AG04449 (cell line): Measurements from ENCODE around the gene LIMS1.
"Not testable (repeated sequence)": the region's sequence is repeated elsewhere in the genome, so short reads cannot be mapped to it uniquely, and the experiment has no call there.

Source experiments
- CTCF ChIA-PET: fragments of 350-600 bp; formaldehyde crosslinking; extraction: SDS; loops from one replicate; lab custom pipeline; 2021; ENCODE audit warnings: antibody characterized with exemption; lab: Yijun Ruan, JAX
- POLR2A ChIA-PET: fragments of 400-600, 350-600 bp; formaldehyde crosslinking; extraction: SDS; loops from one replicate; lab custom pipeline; 2020; ENCODE audit warnings: antibody characterized with exemption, inconsistent platforms; lab: Yijun Ruan, JAX
- DNase-seq: peaks from one replicate; pipeline ENCODE4 v3.0.0-alpha.2; 2010; ENCODE audit warnings: low read depth, low spot score
- H3K4me3 ChIP-seq: 2 replicates; pipeline ENCODE4 v1.5.1; 2011; ENCODE audit warnings: low read depth, mild to moderate bottlenecking, control low read depth, low read length

LIMS1 gene

DNA sequence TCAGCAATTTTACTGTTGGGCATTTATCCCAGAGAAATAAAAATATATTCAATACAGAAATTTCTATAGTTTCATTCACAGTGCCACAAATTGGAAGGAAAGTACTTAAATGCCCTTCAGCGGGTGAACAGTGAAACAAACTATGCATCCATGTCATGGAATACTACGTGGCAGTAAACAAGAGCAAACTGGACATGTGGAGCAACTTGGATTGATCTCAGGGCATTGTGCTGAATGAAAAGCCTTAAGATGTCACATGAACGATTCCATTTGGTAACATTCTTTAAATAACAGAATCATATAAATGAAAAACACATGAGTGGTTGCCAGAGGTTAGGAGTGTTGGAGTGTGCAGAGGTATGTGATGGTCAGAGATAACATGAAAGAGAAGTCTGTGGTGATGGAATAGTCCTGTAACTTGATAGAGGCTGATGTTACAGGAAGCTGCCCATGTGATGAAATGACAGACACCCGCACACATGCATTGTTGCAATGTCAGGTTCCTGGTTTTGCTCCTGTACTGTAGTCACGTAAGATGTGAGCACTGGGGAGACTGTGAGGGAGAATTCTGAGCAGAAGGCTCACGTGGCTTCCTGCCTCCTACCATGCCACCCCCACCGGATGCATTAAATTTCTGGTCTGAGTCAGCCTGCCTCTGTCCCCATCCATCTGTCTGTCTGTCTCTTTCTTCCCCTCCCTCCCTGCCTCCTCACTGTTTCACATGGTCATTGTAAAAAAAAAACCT, 118.1 kb downstream of the LIMS1 start:
- H3K4me3 ChIP-seq, CTCF ChIA-PET, POLR2A ChIA-PET: not testable (repeated sequence)
- peak; percentile 92 for DNase-seq

DNA sequence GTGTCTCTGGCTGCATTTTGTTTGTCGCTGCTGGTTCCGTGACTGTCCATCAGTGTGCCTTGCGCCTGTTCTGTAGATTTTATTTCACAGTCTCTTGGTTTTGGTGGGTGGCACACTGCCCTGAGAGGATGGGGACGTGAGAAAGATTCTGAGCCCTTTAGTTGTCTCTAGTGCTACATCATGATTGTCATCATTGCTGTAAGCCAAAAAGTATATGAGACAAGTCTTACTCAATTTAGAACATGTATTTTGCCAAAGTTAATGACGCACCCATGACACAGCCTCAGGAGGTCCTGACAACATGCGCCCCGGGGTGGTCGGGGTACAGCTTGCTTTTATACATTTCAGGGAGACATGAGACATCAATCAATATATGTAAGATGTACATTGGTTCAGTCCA, 119.2 kb downstream of the LIMS1 start:
- DNase-seq, H3K4me3 ChIP-seq, CTCF ChIA-PET, POLR2A ChIA-PET: not testable (repeated sequence)

DNA sequence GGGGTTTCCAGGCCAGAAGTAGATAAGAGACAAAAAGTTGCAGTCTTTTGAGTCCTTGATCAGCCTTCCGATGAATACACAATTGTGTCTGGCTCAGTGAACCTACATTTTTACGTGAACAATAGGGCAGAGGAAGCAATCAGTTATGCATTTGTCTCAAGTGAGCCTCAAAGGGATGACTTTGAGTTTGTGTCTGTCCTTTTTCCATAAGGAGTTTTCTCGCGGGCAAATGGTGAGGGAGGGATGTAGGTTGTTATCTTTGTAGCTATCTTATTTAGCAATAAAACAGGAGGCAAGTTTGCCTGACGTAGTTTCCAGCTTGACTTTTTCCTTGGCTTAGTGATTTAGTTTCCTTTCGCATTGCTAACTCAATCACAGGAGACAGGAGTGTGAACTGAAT, 119.6 kb downstream of the LIMS1 start:
- POLR2A ChIA-PET, H3K4me3 ChIP-seq, DNase-seq, CTCF ChIA-PET: not testable (repeated sequence)

DNA sequence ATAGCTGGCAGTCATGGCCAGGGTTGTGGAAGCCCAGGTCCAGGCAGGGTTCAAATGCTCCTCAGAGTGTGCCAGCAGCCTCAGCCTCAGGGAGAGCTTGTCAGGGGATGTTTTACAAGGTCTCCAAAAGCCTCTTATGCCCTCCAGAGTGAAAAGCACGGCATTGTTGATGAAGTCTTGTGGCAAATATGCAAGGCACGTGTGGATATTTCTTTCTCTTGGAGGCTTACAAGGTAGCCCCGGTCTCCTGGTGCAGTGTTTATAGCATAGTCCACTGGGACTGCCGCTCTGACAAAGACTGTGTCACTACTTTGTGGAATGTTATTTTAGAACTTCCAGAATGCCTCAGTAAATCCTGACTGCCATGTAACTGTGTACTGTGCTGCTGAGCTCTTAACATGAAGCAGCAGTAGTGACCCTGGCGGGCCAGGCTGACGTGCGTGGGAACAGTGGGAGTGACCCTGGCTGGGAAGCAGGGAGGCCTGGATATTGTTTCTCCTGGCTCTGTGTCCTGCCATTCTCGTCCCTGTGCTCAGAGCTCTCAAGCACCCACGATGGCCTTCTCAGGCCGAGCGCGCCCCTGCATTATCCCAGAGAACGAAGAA, 120.4 kb downstream of the LIMS1 start:
- H3K4me3 ChIP-seq = peak overlapping the region; percentile 25
- DNase-seq = peak; percentile 36
- CTCF ChIA-PET, POLR2A ChIA-PET: not testable (repeated sequence)

DNA sequence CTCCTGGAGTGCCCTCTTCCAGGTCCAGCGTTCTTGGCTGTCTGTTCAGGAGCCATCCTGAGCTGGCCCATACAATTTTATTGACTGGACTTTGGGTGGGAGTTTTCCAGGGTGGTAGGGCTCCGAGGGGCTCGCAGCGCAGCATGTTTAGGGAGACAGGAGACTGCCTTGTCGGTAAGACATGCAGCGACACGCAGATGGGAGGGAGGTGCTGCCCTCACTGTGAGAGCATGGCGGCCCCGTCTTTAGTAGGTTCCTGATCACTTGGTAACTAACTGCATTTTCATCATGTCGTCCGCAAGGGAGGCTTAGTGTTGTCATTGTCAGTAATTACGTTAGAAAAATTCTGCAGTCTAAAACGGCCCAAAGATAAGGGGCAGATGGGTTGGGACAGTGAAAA, 121.0 kb downstream of the LIMS1 start:
- POLR2A ChIA-PET, DNase-seq, CTCF ChIA-PET, H3K4me3 ChIP-seq: not testable (repeated sequence)

DNA sequence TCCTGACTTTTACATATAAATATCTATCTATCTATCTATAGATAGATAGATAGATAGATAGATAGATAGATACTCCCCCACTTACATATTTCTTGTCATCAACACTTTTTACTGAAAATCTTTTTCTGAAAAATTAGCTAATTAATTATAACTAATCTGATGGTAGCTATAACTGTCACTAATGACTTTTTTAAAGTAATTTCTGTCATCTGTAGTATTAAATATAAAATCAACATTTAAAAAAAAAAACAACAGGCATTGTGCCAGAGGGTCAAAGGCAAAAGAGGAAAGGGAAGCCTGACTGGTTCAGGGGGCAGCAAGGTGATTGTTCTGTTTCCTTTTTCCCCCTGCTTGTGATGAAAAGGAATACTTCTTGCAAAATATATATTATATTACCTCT, 122.0 kb downstream of the LIMS1 start:
- CTCF ChIA-PET, H3K4me3 ChIP-seq, POLR2A ChIA-PET, DNase-seq: not testable (repeated sequence)

DNA sequence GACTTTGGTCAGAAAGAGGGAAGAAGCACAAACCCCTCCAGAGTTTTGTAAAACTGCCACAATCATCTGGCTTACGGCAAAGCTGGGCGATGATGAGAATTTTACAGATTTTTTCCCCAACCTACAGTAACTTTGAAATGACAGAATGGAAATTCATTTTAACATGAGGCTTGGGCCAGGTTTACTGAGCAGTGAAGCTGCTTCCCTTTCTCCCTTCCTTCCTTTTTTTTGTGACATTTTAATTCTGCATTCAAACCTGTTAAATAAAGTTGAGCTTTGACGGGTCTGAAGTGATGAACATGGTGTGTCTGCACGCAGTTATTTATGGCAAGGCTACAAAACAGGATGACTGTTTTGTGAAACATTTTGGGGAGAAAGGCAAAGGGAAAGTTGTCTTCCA, 123.2 kb downstream of the LIMS1 start:
- DNase-seq, POLR2A ChIA-PET, H3K4me3 ChIP-seq: not testable (repeated sequence)

DNA sequence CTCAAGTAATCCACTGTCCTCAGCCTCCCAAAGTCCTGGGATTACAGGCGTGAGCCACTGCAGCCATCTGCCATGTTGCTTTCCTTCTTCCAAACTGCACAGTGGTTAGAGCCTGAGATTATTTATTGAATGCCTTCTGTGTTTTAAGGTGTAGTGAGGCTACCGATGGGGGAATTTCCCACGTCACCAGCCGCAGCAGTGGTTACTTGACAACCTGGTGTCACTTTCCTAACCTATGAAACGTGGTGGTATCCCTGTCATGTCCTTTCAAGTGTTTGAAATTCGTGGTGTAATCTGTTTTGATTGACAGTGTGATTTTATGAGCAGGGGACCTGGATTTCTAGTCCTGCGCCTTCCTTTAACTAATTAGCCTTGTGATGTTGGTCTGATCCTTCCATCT, 124.3 kb downstream of the LIMS1 start:
- DNase-seq, POLR2A ChIA-PET, CTCF ChIA-PET, H3K4me3 ChIP-seq: not testable (repeated sequence)

More for the DNA sequence above, 123.2 kb downstream of the LIMS1 start:
- CTCF ChIA-PET = not testable (repeated sequence)

DNA sequence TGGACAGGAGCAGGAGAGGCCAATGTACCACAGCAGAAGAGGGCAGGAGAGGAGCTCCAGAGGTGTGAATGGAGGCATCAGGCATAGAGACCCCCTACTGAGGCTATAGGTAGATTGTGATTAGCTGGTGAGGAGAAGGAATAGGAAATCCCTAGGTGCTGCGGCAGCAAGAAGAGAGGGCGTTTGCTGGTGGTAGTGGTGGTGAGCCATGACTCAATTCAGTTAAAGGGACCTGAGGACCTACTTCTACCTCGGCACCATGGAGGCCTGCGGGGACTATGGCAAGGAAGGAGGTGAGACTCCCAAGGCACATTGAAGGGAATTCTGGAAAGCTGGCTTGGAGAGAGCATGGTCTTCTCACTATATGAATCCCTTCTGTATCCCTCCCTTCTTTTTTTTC, 127.2 kb downstream of the LIMS1 start:
- H3K4me3 ChIP-seq, DNase-seq: not testable (repeated sequence)
- POLR2A ChIA-PET = interaction anchor here (0.9 kb wide), 1 partner anchor 66 kb away, joined by 3 read pairs; no protein-coding TSS in a partner anchor
- CTCF ChIA-PET = interaction anchor here (1.2 kb wide), 1 partner anchor 25 kb away, joined by 3 read pairs; no protein-coding TSS in a partner anchor

DNA sequence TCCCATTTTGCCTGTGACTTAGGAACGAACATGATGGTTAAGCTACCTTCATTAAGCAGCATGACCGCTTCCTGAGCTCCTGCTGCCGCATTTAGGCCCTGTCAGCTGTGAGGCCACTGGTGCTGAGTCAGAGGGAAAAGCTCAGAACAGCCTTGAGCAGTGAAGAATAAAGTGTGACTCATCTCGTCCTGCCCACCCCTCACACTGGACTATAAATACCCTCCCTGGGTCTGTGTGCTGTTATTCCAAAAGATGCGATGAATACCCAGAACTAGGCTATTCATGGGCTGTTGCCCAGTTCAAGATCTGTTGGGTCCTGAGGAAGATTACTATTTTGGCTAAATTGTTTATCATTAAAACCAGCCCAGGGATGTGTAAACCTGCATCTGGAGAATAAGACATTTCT, 127.9 kb downstream of the LIMS1 start:
- DNase-seq = peak; percentile 65
- CTCF ChIA-PET = interaction anchor here (1.2 kb wide), 1 partner anchor 26 kb away, joined by 3 read pairs; no protein-coding TSS in a partner anchor
- POLR2A ChIA-PET = interaction anchor here (0.9 kb wide), 1 partner anchor 67 kb away, joined by 3 read pairs; no protein-coding TSS in a partner anchor
- H3K4me3 ChIP-seq = not testable (repeated sequence)

DNA sequence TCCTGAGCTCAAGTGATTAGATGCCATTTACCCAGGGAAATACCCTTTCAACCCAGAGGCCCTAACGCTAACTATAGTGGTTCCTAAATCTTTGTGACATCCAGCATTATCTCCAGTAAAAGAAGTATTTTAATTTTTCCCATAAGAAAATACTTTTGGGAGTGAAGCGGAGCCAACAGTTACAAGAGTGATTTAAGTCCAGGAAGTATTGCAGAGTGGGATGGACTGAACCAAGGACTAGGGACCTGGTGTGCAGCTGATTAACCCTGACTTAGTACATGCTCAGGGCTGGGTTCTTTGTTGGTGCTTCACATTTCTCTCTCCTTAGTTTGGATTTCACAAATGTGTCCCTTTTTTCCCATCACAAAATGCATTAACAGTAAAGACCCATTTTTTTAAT, 129.1 kb downstream of the LIMS1 start:
- POLR2A ChIA-PET, DNase-seq, H3K4me3 ChIP-seq, CTCF ChIA-PET: not testable (repeated sequence)

DNA sequence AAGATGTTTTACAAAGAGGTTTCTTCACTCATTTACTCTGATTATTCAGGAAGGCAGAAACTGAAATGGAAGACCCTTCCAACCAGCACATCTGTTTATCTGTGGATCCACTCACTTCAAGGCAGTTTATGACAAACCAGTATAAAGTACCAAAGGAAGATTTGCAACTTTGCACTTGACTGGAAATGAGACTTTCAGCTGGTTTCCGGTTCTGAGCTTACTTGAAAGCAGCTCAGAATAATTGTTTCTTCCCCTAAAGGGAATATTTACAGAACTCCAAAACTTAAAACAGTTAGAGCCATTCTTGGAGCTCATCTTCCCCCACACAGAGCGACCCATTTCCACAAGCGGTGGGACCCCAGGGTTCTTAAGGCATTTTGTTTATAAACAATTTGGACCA, 129.8 kb downstream of the LIMS1 start:
- POLR2A ChIA-PET, CTCF ChIA-PET, H3K4me3 ChIP-seq, DNase-seq: not testable (repeated sequence)

DNA sequence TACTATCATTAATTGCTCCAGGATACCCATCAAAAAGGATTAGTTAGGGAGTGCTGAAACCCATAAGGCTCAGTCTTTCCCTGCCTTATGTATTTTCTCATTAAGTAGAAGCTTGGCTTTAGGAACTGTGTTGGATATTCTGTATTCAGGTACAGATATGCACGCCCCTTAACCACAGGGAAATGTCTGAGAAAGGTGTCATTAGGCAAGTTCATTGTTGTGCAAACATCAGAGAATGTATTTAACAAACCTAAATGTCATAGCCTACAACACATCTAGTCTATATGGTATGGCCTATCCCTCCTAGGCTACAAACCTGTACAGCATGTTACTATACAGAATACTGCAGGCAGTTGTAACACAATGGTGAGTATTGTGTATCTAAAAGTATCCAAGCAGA, 130.7 kb downstream of the LIMS1 start:
- POLR2A ChIA-PET, DNase-seq, H3K4me3 ChIP-seq, CTCF ChIA-PET: not testable (repeated sequence)

DNA sequence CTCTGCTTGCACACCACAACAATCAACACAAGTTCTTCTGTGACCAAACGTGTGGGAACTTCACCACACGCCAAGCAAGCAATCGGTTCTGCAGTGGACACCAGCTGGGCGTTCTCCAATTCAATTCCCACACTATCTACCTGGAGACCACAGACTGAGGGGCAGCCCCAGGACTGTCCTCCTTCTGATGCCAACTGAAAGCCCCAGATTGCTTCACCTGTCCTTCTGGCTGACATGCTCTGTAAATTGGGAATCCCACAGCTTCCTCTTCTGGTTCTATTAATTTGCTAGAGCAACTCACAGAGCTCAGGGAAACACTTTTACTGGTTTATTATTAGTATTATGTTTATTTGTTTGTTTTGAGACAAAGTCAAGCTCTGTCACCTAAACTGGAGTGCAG, 131.7 kb downstream of the LIMS1 start:
- CTCF ChIA-PET, DNase-seq, POLR2A ChIA-PET, H3K4me3 ChIP-seq: not testable (repeated sequence)

DNA sequence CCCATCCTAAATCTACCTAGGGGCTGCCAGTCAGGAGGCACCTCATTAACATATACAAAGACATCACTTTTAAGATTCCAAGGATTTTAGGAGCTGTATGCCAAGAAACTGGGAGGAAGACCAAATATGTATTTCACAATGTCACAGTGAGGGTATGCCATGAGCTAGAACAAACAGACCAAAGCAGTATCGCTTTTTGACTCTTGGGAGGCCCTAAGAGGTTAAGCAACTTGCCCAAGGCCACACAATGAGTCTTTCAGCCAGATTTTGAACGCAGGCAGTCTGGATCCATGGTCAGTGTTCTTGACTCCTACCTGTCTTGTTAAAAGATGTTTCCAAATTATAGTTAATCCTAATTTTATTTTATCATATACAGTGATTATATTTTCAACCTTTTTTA, 132.9 kb downstream of the LIMS1 start:
- CTCF ChIA-PET, POLR2A ChIA-PET, DNase-seq, H3K4me3 ChIP-seq: not testable (repeated sequence)

DNA sequence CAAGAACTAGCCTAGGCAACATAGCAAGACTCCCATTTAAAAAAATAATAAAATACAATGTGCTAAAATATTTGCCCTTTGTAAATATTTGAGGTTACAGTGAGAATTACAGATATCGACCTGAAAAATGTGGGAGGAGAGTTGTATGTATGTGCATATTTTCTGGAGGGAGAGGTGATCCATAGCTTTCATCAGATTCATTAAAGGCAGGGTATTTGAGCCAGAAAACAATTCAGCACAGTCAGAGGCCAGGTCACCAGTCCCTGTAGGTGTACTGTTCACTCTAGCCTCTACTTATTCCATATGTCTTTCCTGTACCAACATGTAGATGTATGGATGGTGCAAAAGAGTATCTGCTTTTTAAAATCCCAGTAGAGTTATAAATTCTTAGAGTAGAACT, 136.0 kb downstream of the LIMS1 start:
- CTCF ChIA-PET, DNase-seq, POLR2A ChIA-PET, H3K4me3 ChIP-seq: not testable (repeated sequence)

DNA sequence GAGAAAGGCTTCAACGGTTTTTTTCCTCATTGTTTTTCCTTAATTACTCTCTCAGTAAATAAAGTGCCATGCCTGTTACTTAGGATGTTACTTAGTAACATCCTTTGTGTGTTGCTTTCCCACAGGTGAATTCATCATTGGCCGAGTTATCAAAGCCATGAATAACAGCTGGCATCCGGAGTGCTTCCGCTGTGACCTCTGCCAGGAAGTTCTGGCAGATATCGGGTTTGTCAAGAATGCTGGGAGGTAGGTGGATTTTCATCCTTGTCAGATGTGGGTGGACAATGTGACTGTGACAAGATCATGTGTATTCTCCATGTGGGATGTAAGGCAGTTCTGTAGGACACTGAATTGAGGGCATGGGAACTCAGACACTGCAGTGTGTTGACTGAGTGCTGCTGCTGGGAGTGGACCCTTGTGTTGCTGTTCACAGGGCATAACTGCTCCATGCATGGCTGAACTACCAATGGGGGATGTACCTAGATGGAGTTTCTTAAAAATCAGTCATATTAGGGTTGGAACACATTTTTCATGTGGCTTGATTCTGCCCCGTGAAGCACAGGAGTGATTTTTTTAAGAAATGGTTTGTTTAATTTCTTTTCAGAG, 138.0 kb downstream of the LIMS1 start:
- H3K4me3 ChIP-seq, DNase-seq, CTCF ChIA-PET, POLR2A ChIA-PET: not testable (repeated sequence)
